OCI-M2 (cell line): Measurements from ENCODE around the gene WWP2.

ENCODE experiments used
- DNase-seq: peaks from one replicate; lab custom pipeline; 2025; ENCODE audit not compliant: unreplicated experiment; lab: John Stamatoyannopoulos, UW

The WWP2 gene

DNA sequence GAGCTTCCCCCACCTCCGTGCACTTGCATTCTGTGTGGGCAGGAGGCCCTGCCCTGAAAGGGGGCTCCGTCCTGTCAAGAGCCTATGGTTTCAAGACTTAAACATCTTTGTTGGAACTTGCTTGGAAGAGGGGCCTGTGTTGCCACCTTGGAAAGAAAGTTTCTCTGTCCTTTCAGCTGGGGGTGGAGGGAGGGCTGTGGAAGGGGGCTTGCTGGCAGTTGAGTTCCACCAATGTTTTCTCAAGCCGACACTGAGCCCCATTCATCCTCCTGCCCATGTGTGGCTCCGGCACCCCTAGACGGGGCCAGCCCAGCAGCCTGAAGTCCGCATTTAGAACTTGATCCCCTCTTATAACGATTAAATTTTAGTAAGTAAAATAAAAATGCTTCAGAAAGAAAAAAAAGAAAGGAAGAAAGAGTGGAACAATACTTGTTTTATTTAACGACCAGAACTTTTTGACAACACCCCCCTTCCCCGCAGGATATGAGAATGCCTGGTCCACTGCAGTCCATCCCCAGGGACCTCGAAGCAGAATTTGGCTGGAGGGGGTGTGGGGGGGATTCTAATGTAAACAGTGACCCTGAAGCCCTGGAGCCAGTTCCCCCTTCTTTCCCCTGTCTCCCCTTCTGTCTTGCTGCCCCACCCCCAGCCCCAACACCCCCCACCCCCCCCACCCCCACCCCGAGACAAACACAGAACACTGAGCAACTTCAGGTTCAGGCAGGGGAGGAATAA, 162.1 kb downstream of the WWP2 start:
- DNase-seq, result no peak

DNA sequence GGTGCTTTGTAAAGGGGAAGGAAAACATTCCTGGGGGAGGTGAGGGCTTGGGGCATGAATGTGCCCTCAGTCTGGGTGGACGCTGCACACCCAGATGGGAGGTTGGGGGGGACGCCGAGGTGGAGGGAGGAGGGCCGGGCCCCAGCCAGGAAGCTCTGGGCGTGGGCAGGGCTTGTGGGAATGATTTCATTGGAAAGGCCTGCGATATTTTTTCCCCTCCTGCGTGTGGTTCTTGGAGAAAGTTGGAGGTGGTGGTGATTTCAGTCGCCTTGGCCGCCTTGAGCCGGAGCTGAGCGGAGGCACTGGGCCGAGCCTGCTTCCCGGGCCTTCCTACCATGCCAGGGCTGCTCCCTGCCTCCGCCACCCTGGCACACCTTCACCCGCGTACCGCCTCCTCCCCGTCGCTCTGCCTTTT, 162.7 kb downstream of the WWP2 start:
- no peak for DNase-seq

DNA sequence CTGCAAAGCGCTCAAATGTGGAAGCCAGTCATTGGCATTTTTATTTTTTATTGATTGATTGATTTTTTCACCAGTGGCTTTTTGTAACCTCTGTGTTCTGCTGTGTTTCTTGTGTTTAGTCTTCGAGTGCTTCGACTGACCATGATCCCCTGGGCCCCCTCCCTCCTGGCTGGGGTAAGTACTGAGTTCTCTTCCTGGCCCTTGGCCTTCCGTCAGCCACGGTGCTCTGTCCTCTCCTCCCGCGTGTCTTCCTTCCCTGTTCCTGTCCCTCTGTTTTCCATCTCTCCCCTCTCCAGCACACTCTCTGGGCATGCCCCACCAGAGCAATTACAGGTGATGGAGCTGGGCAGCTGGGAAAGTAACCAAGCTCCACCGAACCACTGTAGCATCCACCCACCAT, 163.2 kb downstream of the WWP2 start:
- DNase-seq, result no peak

DNA sequence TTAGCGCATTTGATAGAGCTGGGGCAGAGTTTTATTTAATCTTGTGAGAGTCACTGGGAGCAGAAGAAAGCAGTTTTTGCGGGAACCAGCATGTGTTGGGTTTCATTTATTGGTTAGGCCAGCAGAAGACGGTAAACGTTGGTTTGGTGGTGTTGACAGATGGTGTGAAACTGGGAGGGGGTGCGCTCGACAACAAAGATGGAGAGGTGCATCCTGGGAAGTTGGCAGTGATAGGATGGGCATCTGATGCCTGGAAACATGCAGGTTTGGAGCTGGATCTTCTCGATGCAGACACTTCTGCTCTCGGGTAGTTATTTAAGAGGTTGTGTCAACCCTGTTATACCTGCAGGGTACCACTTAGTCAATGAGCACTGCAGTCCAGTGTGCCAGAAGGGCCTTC, 164.1 kb downstream of the WWP2 start:
- no peak for DNase-seq

DNA sequence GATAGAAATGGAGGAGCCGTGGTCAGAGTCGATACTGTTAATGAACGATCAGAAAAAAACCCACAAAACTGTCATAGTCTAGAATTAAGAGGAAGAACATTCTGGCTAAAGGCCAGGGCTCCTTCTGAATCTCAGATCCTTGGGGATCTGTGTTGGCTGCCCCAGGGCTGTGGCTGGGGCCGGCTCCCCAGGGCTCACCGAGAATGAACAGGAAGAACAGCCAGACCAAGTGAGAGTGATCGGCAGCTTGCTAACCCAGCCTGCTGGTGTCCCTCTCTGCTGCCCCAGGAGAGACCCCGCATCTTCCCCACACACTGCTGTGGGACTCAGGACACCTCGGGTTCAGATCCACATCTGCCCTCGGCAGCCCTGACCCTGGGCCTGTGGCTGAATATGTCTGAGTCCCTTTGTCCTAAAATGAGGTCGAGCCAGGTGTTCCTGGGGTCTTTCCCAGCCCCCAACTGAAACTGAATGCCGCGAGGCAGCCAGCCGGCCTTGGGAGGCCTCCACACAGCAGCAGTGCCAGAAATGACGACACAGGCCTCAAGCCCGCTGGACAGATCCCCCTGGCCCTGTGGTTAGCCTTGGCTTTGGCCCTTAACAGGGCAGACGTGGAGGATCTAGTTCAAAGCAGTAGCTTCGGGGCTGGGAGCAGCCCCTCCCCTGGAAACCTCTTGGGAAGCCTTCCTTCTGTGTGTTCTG, 165.1 kb downstream of the WWP2 start:
- DNase-seq, result no peak

DNA sequence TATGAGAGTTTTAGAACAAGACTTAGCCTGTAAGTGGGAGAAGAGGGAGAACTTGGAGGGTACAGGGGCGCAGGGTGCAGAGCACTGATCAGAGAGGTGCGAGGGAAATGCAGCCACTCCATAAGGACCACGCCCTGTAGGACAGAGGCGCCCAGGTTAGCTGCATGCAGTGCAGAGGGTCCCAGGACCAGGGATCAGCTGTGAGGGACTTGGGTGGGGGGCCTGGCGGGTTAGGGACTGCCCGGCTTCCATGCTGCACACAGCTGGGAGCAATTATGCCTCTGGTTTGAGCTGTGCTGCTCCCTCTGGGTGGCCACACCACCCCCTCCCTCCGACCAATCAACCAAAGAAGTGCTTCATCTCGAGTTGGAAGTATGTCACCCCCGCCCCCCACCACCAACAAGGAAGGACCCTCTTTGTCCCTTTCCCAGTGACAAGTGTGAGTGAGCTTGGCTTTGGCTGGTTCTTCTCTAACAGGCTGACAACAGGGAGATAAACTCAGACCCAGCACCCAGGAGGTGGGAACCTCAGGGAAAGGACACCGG, 166.8 kb downstream of the WWP2 start:
- DNase-seq, result no peak

DNA sequence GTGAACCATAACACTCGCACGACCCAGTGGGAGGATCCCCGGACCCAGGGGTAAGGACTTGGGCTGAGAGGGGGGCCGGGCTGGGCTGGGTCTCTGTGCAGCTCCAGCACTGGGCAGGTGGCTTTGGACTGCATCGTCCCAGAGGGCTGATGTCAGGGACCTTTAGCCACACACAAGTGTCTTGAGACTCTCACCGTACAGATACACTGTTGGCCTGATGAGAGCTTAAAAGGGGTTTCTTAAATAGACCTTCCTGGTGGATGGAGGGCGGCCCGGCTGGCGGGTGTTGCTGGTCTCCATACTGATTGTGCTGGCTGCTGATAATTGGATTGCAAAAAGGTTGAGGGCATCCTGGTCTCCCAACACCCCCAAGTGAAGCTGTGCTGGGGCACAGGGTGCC, 167.3 kb downstream of the WWP2 start:
- no peak for DNase-seq

DNA sequence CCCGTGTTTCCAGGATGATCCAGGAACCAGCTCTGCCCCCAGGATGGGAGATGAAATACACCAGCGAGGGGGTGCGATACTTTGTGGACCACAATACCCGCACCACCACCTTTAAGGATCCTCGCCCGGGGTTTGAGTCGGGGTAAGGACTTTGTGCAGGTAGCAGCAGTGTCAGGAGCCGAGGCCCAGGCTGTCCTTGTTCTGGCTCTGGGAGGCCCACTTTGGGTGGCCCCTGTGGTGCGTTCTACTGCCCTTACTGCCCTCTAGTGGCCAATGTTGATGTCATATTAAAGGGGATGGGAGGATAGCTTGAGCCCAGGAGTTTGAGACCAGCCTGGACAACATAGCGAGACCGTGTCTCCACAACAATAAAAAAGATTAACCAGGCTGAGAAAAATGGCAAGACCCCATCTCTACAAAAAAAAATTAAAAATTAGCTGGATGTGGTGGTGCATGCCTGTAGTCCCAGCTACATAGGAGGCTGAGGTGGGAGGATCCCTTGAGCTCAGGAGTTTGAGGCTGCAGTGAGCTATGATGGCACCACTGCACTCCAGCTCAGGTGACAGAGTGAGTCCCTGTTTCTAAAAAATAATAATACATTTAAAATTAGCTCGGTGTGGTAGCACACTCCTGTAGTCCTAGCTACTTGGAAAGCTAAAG, 168.1 kb downstream of the WWP2 start:
- no peak for DNase-seq

DNA sequence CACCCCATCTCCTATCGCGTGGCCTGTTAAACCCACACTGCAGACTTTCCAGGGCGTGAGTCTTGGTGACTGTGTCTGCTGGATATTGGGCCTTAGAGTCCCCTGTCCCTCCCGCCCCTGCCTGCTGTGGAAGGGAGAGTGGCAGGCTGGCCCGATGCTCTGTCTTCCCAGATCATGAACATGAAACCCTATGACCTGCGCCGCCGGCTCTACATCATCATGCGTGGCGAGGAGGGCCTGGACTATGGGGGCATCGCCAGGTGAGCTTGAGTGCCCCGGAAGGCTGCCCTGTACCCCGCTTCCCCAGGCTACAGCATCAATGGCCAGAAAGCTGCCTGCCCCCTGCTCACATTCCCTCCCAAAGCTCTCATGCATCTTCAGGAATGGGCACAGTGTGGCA, 169.5 kb downstream of the WWP2 start:
- DNase-seq, result no peak

DNA sequence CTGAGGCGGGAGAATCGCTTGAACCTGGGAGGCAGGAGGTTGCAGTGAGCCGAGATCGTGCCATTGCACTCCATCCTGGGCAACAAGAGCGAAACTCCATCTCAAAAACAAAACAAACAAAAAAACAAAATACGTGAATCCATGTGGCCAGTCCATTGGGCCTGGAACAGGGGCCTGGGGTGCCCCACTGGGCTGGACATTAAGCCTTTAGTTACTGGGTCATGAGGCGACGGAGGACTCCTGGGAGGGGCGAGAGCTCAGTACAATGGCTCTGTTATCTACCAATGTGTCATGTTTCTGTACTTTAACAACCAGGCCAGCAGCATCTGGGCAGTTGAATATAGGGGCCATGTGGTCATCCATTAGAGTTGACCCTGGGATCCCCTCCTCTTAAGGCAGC, 170.1 kb downstream of the WWP2 start:
- DNase-seq, result no peak

DNA sequence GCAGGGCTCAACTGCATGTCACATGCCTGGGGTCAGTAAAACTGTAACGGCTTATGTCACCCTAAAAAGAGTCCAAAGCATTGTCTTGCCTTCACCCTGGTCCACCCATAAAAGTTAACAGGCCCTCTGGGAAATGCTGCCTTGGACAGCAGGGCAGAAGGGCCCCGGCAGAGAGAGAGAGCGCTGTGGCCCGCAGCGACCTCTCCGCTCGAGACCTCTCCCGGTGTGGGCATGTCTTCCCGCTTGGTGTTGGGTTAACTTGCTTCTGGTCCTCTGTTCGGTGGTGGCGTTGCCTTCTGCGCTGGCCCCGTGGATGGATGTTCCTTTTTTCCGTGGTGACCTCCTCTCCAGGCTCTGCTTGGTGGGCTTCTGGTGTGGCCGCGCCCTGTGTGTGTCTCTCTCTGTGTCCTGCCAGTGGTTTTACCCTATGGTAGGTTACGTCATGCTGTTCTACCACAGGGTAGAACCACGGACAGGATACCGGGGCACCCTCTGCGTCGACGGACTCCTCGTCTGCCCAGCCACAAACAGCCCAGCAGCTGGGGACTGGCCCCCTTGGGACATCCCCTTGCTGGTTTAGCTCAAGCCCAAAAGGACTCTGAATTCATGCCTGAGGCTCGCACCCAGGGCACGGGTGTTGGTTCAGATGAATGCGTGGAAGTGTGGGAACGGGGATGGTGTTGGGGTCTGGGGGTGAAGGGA, 170.7 kb downstream of the WWP2 start:
- no peak for DNase-seq

DNA sequence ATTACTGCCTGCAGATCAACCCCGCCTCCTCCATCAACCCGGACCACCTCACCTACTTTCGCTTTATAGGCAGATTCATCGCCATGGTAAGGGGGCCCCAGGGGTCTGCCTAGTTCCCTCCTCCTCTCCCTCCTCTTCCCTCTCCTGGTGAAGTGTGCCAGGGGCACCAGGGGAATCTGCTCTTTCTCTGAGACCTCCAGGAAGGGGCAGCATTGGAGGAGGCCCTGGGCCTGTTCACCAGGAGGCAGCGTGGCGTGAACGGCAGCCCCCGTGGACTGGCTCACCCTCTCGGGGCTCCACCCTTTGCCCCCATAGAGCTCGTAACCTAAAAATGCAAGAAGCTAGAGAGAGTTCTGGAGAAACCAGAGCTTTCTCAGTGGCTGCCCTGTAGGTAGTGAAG, 171.9 kb downstream of the WWP2 start:
- no peak for DNase-seq

DNA sequence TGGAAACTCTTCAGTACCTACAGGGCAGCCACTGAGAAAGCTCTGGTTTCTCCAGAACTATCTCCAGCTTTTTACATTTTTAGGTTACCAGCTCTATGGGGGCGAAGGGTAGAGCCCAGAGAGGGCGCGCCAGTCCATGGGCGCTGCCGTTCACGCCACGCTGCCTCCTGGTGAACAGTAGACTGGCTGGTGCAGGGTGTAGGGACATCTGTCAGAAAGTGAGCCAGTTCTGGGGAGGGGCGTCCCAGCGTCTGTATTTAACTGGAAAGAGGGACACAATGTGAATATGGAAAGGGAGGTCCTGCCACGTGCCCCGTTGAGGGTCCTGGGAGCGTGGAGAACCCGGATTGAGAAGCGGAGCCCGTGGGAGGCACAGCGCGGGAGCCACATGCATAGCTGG, 172.6 kb downstream of the WWP2 start:
- no peak for DNase-seq

DNA sequence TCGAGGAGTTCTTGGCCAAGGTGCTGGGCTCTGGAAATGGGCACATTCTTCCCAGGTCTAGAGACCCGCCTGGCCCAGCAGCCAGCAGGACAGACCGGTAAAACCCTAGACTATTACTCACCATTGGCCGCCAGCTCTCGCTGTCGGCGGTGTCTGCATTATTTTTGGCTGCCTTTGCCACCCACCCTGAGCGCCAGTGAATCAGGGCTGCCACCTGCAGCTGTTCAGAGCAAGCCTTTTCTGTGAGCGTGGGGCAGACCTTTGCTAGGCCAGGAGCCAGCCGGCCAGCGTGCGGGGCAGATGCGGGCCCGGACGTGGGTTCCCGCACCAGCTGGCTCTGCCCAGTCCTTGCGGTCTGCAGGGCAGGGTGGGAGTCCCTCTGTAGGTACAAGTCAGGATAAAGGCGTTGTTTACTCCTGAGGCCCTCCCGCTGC, 173.2 kb downstream of the WWP2 start:
- no peak for DNase-seq

DNA sequence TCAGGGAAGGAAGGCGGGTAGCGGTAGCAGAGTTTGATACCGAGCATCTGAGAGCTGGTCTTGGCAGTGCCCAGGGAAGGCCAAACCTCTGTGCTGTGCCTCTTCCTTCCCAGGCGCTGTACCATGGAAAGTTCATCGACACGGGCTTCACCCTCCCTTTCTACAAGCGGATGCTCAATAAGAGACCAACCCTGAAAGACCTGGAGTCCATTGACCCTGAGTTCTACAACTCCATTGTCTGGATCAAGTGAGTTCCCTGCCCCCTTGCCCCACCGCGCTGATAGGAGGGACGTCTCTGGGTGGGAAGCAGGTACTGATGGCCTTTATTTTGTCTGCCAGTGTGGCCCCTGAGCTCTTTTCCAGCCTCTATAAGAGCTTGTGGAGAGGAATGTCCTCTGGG, 173.6 kb downstream of the WWP2 start:
- DNase-seq, result no peak

DNA sequence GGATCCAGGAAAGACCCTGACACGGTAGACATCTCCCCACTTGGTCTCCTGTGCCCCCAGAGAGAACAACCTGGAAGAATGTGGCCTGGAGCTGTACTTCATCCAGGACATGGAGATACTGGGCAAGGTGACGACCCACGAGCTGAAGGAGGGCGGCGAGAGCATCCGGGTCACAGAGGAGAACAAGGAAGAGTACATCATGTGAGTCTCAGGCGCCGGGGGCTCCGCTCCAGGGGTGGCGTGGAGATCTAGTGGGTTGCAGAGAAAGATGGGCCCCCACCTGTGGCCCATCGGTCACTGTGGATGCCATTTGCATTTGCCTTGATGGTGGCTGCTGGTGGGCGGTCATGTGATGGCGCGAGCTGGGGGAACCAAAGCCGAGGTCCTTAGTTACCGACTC, 174.1 kb downstream of the WWP2 start:
- DNase-seq, result no peak

DNA sequence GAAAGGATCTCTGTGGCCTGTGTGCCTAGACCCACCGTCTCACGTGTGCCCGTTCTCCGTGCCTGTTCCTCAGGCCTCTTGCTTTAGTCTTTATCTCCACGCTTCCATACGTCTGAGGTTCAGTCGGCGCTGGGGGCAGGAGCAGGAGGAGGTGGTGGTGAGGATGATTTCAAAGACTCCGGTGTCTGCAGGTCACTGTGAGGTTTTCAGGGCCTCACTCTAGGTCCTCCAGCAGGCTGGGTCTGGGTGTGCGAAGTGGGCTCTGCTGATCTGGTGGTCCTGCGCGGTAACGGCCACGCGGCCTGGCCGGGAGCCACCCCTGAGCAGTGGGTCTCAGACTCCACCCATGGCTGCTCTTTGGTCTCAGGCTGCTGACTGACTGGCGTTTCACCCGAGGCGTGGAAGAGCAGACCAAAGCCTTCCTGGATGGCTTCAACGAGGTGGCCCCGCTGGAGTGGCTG, 174.6 kb downstream of the WWP2 start:
- DNase-seq, result no peak

DNA sequence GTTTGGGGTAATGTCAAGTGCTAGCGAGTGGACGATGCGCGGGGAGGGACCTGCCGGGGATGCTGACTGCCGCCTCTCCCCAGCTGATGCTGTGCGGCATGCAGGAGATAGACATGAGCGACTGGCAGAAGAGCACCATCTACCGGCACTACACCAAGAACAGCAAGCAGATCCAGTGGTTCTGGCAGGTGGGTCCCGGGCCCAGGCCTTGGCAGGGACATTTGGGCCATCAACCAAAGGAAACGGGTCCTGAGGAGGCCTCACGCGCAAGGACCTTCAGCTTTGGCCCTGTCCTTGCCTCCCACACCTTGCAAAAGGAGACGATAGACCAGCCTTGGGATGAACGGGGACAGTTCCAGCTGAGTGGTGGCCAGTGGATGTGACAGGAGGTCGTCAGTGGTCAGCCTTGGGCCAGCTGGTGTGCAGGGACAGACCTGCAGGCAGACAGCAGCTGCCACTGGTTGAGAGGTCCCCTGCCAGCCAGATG, 175.4 kb downstream of the WWP2 start:
- no peak for DNase-seq

DNA sequence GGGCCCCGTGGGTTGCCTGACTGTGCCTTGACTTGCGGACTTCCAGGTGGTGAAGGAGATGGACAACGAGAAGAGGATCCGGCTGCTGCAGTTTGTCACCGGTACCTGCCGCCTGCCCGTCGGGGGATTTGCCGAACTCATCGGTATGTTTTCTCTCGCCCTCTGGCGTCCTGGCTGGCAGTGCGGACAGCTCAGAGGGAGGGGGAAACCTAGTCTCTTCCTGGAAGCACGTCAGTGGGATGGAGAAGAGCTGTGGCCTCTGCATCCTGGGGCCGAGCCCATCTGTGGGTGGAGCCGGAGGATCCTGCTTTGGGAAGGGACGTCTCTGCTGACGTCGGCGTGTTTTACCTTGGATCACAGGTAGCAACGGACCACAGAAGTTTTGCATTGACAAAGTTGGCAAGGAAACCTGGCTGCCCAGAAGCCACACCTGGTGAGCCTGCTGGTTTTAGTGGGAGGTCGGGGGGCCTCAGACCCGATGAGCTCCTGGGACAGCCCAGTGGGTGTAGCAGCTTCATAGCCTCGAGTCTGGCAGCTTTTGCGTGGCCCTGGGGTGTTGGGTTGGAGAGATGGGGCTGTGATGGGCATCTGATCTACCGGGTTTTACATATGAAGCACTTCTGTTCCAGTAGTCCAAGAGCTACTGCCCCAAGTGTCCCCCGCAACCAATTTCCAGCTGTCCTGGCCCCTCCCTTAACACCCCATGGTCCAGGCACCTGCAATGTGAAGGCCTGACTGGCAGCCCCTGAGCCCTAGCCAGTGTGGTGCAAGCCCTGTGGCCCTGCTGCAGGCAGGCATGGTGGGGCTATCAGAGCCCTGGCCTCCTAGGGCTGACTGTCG, 177.1 kb downstream of the WWP2 start:
- DNase-seq, result no peak
